ENCODE measurements around the gene IST1. TPM values are rescaled to one million over a fixed set of nuclear protein-coding genes. Genes with fewer than 3 reads are reported as not detected.

The IST1 gene
- total RNA-seq, 1 donor from 2014 or later: 224 TPM

- Histone ChIP-seq H3K4me3 (ENCODE audit: low read depth, low read length) (no peak overlapping the region), H3K36me3 (ENCODE audit: control insufficient read depth, insufficient read depth, low read length) (peaks cover 3% of the 10 kb centered on the region), H3K27me3 (ENCODE audit: control insufficient read depth, insufficient read depth, low read length) (no peaks in the 10 kb centered on the region)
- no peak for DNase-seq (ENCODE audit: low read depth)
- TF ChIP-seq CTCF (IDR thresholded peaks at IDR 0.05; ENCODE audit: insufficient read depth, low read length, poor library complexity, severe bottlenecking): no peak
These were observed 43.6 kb upstream of the IST1 start for GRCh38 chr16:71851746-71852145.

- Histone ChIP-seq H3K27me3 (ENCODE audit: control insufficient read depth, insufficient read depth, low read length) (no peaks in the 10 kb centered on the region), H3K36me3 (ENCODE audit: control insufficient read depth, insufficient read depth, low read length) (peaks cover 3% of the 10 kb centered on the region), H3K4me3 (ENCODE audit: low read depth, low read length) (no peak overlapping the region)
- no peak for DNase-seq (ENCODE audit: low read depth)
- no peak for TF ChIP-seq CTCF (IDR thresholded peaks at IDR 0.05; ENCODE audit: insufficient read depth, low read length, poor library complexity, severe bottlenecking)
These were observed 43.2 kb upstream of the IST1 start for GRCh38 chr16:71852158-71852557.

GRCh38 chr16:71852561-71852960, 42.8 kb upstream of the IST1 start:
- H3K36me3 ChIP-seq (ENCODE audit: control insufficient read depth, insufficient read depth, low read length): peaks cover 3% of the 10 kb centered on the region

GRCh38 chr16:71853413-71853812, 41.9 kb upstream of the IST1 start:
- no peak overlapping the region for H3K4me3 ChIP-seq (ENCODE audit: low read depth, low read length)
- TF ChIP-seq CTCF (IDR thresholded peaks at IDR 0.05; ENCODE audit: insufficient read depth, low read length, poor library complexity, severe bottlenecking): no peak
- H3K36me3 ChIP-seq (ENCODE audit: control insufficient read depth, insufficient read depth, low read length): peaks cover 3% of the 10 kb centered on the region
- no peak for DNase-seq (ENCODE audit: low read depth)
- H3K27me3 ChIP-seq (ENCODE audit: control insufficient read depth, insufficient read depth, low read length): no peaks in the 10 kb centered on the region

More at GRCh38 chr16:71852561-71852960, 42.8 kb upstream of the IST1 start:
- H3K4me3 ChIP-seq (ENCODE audit: low read depth, low read length): no peak overlapping the region
- DNase-seq (ENCODE audit: low read depth): no peak
- H3K27me3 ChIP-seq (ENCODE audit: control insufficient read depth, insufficient read depth, low read length): no peaks in the 10 kb centered on the region
- TF ChIP-seq CTCF (IDR thresholded peaks at IDR 0.05; ENCODE audit: insufficient read depth, low read length, poor library complexity, severe bottlenecking): no peak

GRCh38 chr16:71854369-71854948, 40.9 kb upstream of the IST1 start:
- no peak for DNase-seq (ENCODE audit: low read depth)
- peaks cover 2% of the 10 kb centered on the region for H3K36me3 ChIP-seq (ENCODE audit: control insufficient read depth, insufficient read depth, low read length)
- no peak for TF ChIP-seq CTCF (IDR thresholded peaks at IDR 0.05; ENCODE audit: insufficient read depth, low read length, poor library complexity, severe bottlenecking)
- H3K4me3 ChIP-seq (ENCODE audit: low read depth, low read length): no peak overlapping the region
- H3K27me3 ChIP-seq (ENCODE audit: control insufficient read depth, insufficient read depth, low read length): no peaks in the 10 kb centered on the region

Measured in kidney epithelial cell (primary cell).